Progenitor cell of endocrine pancreas (in vitro differentiated cells): Measurements from ENCODE around the gene ENKUR. TPM values are rescaled to one million over a fixed set of nuclear protein-coding genes. Genes with fewer than 3 reads are reported as not detected.
"Not testable (repeated sequence)": the region's sequence is repeated elsewhere in the genome, so short reads cannot be mapped to it uniquely, and the experiment has no call there.

Experiments
- DNase-seq: peaks from one replicate; pipeline ENCODE4 v3.0.0; 2021; ENCODE audit warnings: low spot score; ENCODE audit not compliant: unreplicated experiment
- H3K27ac Mint-ChIP-seq: 2 replicates; pipeline ENCODE4 v1.8.0; 2021; ENCODE audit warnings: mild to moderate bottlenecking, moderate library complexity, mixed read lengths
- H3K27me3 Mint-ChIP-seq: 2 replicates; pipeline ENCODE4 v1.8.0; 2021; ENCODE audit warnings: mixed read lengths
- H3K36me3 Mint-ChIP-seq: 2 replicates; pipeline ENCODE4 v1.8.0; 2022; ENCODE audit warnings: mixed read lengths; ENCODE audit not compliant: insufficient read depth
- H3K4me1 Mint-ChIP-seq: 2 replicates; pipeline ENCODE4 v1.8.0; 2021; ENCODE audit warnings: low read depth, mixed read lengths
- H3K4me3 Mint-ChIP-seq: 2 replicates; pipeline ENCODE4 v1.8.0; 2021; ENCODE audit warnings: low read depth, mild to moderate bottlenecking, moderate library complexity, mixed read lengths
- H3K9me3 Mint-ChIP-seq: 2 replicates; pipeline ENCODE4 v1.8.0; 2021; ENCODE audit warnings: low read depth, mixed read lengths
- CTCF ChIP-seq: fragments of 200-600 bp; sonication (generic); IDR thresholded peaks from one replicate; pipeline ENCODE4 v1.5.0; 2021; ENCODE audit warnings: antibody characterized with exemption, mild to moderate bottlenecking; ENCODE audit not compliant: unreplicated experiment
- total RNA-seq: library from RNA; stranded (reverse); gene quantifications from 2 replicates; pipeline ENCODE4 v1.2.1, GENCODE V29; 2021

The ENKUR gene
- total RNA-seq, 1 donor from 2014 or later, result 0.46 TPM

- no peak overlapping the region for H3K27ac Mint-ChIP-seq
- TF ChIP-seq CTCF, result no peak
- DNase-seq, result no peak
- H3K36me3 Mint-ChIP-seq, result no peaks in the 10 kb centered on the region
- no peaks in the 10 kb centered on the region for H3K9me3 Mint-ChIP-seq
- no peaks in the 10 kb centered on the region for H3K4me1 Mint-ChIP-seq
- no peaks in the 10 kb centered on the region for H3K27me3 Mint-ChIP-seq
- no peak overlapping the region for H3K4me3 Mint-ChIP-seq
These were observed 53.0 kb downstream of the ENKUR start for GRCh38 chr10:24962995-24963394.

GRCh38 chr10:24961582-24961981 is 54.4 kb downstream of the ENKUR start:
- Mint-ChIP-seq H3K36me3 (no peaks in the 10 kb centered on the region), H3K27ac (no peak overlapping the region), H3K27me3 (no peaks in the 10 kb centered on the region), H3K4me1 (no peaks in the 10 kb centered on the region), H3K4me3 (no peak overlapping the region), H3K9me3 (no peaks in the 10 kb centered on the region)
- TF ChIP-seq CTCF, result no peak
- DNase-seq, result no peak

DNA sequence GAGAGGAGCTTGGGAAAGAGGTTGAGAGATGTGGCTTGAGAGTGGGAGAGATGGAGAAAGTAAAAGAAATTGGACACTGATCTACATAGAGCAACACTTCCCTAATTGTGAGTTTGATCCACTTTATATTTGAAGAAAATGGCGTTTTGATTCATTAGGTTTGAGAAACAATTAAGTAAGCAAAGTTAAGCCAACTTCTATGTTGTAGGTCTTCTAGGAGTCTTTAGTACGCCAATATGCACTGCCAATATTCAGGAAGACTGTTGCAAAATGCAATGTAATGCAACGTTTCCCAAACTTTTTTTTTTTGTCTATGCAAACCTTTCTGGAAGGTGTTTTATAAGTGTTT is 56.6 kb downstream of the ENKUR start:
- no peaks in the 10 kb centered on the region for H3K27me3 Mint-ChIP-seq
- no peaks in the 10 kb centered on the region for H3K4me1 Mint-ChIP-seq
- H3K27ac Mint-ChIP-seq, result no peak overlapping the region
- DNase-seq, result no peak
- H3K36me3 Mint-ChIP-seq, result no peaks in the 10 kb centered on the region
- no peaks in the 10 kb centered on the region for H3K9me3 Mint-ChIP-seq
- no peak overlapping the region for H3K4me3 Mint-ChIP-seq
- no peak for TF ChIP-seq CTCF

- no peak for TF ChIP-seq CTCF
- Mint-ChIP-seq H3K4me3 (no peak overlapping the region), H3K36me3 (no peaks in the 10 kb centered on the region), H3K4me1 (no peaks in the 10 kb centered on the region), H3K27ac (no peak overlapping the region), H3K27me3 (no peaks in the 10 kb centered on the region), H3K9me3 (no peaks in the 10 kb centered on the region)
- DNase-seq, result no peak
These were observed 57.1 kb downstream of the ENKUR start for GRCh38 chr10:24958721-24959381.

DNA sequence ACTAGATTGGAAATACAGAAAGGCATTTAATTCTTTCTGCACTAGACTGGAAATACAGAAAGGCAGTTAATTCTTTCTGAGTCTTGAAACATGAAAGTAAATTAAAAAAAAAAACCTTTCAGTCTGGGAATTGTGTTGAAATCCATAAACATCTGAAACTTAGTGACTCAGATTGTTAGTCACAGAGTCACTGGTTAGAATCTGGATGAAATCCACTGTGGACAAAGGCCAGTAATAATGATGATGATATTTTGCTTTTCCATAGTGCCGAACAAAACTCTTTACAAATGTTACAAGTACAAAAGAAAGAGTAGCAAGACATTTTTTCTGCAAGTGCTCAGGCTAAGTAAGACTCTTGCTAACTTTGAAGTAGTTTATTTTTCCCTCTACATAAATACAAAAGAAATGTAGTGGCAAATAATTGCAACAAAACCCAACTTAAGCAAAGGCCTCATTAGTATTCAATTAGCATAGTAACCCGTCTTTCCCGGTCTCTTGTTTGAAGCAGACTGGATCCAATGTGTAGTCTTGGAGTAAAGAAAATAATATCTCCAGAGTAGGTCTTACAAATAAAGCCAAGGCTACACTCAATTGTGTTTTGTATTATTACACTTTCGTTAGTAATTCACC is 57.8 kb downstream of the ENKUR start:
- H3K9me3 Mint-ChIP-seq, result no peaks in the 10 kb centered on the region
- peaks cover 5% of the 10 kb centered on the region for H3K4me1 Mint-ChIP-seq
- TF ChIP-seq CTCF, result no peak
- no peak overlapping the region for H3K27ac Mint-ChIP-seq
- H3K27me3 Mint-ChIP-seq, result no peaks in the 10 kb centered on the region
- no peak overlapping the region for H3K4me3 Mint-ChIP-seq
- DNase-seq, result no peak
- H3K36me3 Mint-ChIP-seq, result no peaks in the 10 kb centered on the region

DNA sequence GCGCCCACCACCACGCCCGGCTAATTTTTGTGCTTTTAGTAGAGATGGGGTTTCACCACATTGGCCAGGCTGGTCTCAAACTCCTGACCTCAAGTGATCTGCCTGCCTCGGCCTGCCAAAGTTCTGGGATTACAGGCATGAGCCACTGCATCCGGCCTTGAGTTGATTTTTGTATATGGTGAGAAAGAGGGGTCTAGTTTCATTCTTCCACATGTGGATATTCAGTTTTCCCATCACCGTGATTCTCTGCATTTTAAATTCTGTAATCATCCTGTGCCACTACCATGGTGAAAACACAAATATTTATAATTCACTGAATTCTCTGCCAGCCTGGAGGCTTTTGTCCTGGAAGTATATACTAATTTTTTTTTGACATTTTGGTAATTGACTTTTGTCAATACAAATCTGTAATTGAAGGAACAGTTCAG is 58.3 kb downstream of the ENKUR start:
- H3K9me3 Mint-ChIP-seq, H3K36me3 Mint-ChIP-seq, DNase-seq, H3K4me1 Mint-ChIP-seq, H3K27me3 Mint-ChIP-seq, H3K4me3 Mint-ChIP-seq, H3K27ac Mint-ChIP-seq: not testable (repeated sequence)
